Measurements from ENCODE around the gene KASH5.

KASH5 gene, protein sequence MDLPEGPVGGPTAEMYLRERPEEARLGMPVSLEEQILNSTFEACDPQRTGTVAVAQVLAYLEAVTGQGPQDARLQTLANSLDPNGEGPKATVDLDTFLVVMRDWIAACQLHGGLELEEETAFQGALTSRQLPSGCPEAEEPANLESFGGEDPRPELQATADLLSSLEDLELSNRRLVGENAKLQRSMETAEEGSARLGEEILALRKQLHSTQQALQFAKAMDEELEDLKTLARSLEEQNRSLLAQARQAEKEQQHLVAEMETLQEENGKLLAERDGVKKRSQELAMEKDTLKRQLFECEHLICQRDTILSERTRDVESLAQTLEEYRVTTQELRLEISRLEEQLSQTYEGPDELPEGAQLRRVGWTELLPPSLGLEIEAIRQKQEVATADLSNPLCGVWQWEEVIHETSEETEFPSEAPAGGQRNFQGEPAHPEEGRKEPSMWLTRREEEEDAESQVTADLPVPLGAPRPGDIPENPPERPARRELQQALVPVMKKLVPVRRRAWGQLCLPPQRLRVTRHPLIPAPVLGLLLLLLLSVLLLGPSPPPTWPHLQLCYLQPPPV

DNA sequence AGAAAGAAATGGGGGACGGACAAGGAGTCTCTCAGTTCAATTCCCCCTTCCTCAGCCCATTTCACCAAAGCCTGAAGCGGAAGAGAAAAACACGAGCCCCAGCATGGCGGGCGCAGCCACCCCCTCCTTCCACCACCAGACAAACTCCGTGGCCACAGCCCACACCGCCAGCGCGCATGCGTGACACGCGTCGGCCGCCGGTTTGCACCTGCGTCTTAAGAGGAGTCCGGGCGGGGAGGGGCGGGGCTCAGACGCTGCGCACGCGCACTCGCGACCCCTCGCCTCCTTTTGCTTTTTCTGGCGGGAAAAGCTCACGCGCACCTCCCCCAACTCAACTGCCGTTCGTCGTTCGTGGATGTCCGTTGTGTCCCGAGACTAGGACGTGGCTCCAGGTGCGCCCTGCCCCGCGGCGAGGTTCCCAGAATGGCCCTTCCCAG lies at the start of gene KASH5:
Gene KASH5 (plus strand): TSS at position 314 of the 437 bp plus-strand sequence. CDS start 2,635 bp downstream, outside the sequence.
- H2AFZ ChIP-seq (ENCODE audit: low read length) = peak within 1 kb of the TSS; percentile 70
- no peaks in the 10 kb centered on the region for H3K4me1 ChIP-seq (ENCODE audit: low read length)

DNA sequence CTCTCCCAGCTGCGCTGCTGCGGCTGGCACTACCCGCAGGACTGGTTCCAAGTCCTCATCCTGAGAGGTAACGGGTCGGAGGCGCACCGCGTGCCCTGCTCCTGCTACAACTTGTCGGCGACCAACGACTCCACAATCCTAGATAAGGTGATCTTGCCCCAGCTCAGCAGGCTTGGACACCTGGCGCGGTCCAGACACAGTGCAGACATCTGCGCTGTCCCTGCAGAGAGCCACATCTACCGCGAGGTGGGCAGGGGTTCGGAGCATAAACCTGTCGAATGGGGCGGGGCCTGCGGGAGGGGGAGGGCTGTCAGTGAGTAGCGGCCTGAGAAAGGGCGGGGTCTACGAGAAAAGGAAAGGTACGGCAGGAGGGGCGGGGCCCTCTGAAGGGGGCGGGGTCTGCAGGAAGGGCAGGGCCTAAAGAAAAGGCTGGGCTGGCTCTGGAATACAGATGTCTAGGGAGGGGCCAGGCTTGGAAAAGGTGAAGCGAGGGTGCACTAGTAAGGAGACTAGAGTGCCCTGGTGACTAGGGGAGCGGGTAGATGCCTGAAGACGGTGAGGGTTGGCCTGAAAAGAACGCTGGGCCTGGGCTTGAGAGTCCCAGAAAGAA lies 49.3 kb upstream of the KASH5 start:
- Histone ChIP-seq H3K9me2 (replicated peaks; ENCODE audit: insufficient read depth, low read length) (no peaks in the 10 kb centered on the region), H2AFZ (ENCODE audit: low read length) (no peak overlapping the region), H3K4me1 (ENCODE audit: low read length) (peaks cover 10% of the 10 kb centered on the region), H3K4me3 (ENCODE audit: low read length) (no peak overlapping the region), H3K79me2 (ENCODE audit: low read length) (no peaks in the 10 kb centered on the region), H3K9me3 (replicated peaks; ENCODE audit: insufficient read depth, low read length) (no peaks in the 10 kb centered on the region), H3K36me3 (replicated peaks; ENCODE audit: insufficient read depth, low read length) (no peaks in the 10 kb centered on the region), H3K27me3 (replicated peaks; ENCODE audit: insufficient read depth, low read length) (no peaks in the 10 kb centered on the region; the same call in 1 of the 2 replicates), H3K4me2 (ENCODE audit: low read depth, low read length) (no peak overlapping the region), H3F3A (ENCODE audit: insufficient read depth, low read length) (no peaks in the 10 kb centered on the region), H3K9ac (ENCODE audit: low read length) (no peak overlapping the region), H4K20me1 (ENCODE audit: insufficient read depth, low read length) (no peaks in the 10 kb centered on the region), H3K27ac (ENCODE audit: low read length) (no peak overlapping the region)
- TF ChIP-seq EZH2phosphoT487 (IDR thresholded peaks at IDR 0.05; ENCODE audit: low read length) (no peak), EZH2 (optimal IDR thresholded peaks at IDR 0.05; ENCODE audit: low read depth, low read length) (no peak)
- TF ChIP-seq, protein P1, sequence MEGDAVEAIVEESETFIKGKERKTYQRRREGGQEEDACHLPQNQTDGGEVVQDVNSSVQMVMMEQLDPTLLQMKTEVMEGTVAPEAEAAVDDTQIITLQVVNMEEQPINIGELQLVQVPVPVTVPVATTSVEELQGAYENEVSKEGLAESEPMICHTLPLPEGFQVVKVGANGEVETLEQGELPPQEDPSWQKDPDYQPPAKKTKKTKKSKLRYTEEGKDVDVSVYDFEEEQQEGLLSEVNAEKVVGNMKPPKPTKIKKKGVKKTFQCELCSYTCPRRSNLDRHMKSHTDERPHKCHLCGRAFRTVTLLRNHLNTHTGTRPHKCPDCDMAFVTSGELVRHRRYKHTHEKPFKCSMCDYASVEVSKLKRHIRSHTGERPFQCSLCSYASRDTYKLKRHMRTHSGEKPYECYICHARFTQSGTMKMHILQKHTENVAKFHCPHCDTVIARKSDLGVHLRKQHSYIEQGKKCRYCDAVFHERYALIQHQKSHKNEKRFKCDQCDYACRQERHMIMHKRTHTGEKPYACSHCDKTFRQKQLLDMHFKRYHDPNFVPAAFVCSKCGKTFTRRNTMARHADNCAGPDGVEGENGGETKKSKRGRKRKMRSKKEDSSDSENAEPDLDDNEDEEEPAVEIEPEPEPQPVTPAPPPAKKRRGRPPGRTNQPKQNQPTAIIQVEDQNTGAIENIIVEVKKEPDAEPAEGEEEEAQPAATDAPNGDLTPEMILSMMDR (IDR thresholded peaks at IDR 0.05; ENCODE audit: low read length) = no peak
- DNase-seq = no peak

More for the DNA sequence above, at the start of gene KASH5:
- Histone ChIP-seq H3K36me3 (replicated peaks; ENCODE audit: insufficient read depth, low read length) (no peaks in the 10 kb centered on the region), H3K4me2 (ENCODE audit: low read depth, low read length) (peak within 1 kb of the TSS; percentile 56; the same call in 1 of the 2 replicates), H3K27me3 (replicated peaks; ENCODE audit: insufficient read depth, low read length) (peaks cover 44% of the 10 kb centered on the region), H3K79me2 (ENCODE audit: low read length) (no peaks in the 10 kb centered on the region), H3K4me3 (ENCODE audit: low read length) (peak within 1 kb of the TSS; percentile 33; the same call in 1 of the 2 replicates), H4K20me1 (ENCODE audit: insufficient read depth, low read length) (no peaks in the 10 kb centered on the region), H3K9me3 (replicated peaks; ENCODE audit: insufficient read depth, low read length) (no peaks in the 10 kb centered on the region), H3K27ac (ENCODE audit: low read length) (no peak within 1 kb of the TSS), H3K9ac (ENCODE audit: low read length) (peak within 1 kb of the TSS; percentile 42; the same call in 1 of the 2 replicates), H3K9me2 (replicated peaks; ENCODE audit: insufficient read depth, low read length) (no peaks in the 10 kb centered on the region), H3F3A (ENCODE audit: insufficient read depth, low read length) (peaks cover 7% of the 10 kb centered on the region)
- no peak for TF ChIP-seq EZH2phosphoT487 (IDR thresholded peaks at IDR 0.05; ENCODE audit: low read length)
- TF ChIP-seq EZH2 (optimal IDR thresholded peaks at IDR 0.05; ENCODE audit: low read depth, low read length) = no peak
- TF ChIP-seq, protein P1 (IDR thresholded peaks at IDR 0.05; ENCODE audit: low read length) = no peak
- peak; percentile 89 for DNase-seq

DNA sequence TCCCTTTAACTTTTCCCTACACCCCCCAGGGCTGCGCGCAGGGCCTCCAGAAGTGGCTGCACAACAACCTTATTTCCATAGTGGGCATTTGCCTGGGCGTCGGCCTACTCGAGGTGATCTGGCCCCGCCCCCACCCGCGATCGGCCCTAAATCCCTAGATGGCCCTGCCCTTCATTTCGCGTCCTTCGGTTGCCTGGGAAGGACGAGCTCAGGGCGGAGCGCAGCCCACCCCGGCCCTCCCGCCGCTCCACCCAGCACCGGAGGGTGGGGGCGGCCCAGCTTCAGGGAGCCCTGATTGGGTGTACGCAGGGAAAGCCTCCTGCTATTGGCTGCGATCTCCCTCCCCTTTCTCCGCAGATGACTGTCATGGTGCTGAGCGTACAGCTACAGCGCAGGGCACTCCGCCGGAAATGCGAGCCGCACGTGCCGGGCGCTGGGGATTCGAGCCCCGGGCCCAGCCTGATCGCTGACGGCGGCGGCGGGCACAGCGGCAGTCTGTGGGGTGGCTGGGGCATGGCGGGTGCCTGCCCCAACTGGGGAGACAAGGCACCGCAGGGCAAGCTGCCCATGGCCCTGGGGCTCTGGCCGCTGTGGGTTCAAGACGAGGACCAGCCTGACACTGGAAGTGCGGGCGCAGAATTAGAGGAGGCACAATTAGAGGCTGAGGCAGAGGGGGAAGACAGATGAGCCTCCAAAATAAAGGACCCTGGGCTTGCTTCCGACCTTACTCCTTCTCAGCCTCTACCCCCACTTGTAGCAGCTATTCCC lies 48.6 kb upstream of the KASH5 start:
- Histone ChIP-seq H3F3A (ENCODE audit: insufficient read depth, low read length) (no peaks in the 10 kb centered on the region), H3K27me3 (replicated peaks; ENCODE audit: insufficient read depth, low read length) (no peaks in the 10 kb centered on the region; the same call in 1 of the 2 replicates), H4K20me1 (ENCODE audit: insufficient read depth, low read length) (no peaks in the 10 kb centered on the region), H3K9me2 (replicated peaks; ENCODE audit: insufficient read depth, low read length) (no peaks in the 10 kb centered on the region), H3K4me2 (ENCODE audit: low read depth, low read length) (no peak overlapping the region), H3K4me1 (ENCODE audit: low read length) (peaks cover 5% of the 10 kb centered on the region), H3K27ac (ENCODE audit: low read length) (no peak overlapping the region), H2AFZ (ENCODE audit: low read length) (no peak overlapping the region), H3K4me3 (ENCODE audit: low read length) (no peak overlapping the region), H3K79me2 (ENCODE audit: low read length) (no peaks in the 10 kb centered on the region), H3K36me3 (replicated peaks; ENCODE audit: insufficient read depth, low read length) (no peaks in the 10 kb centered on the region), H3K9me3 (replicated peaks; ENCODE audit: insufficient read depth, low read length) (no peaks in the 10 kb centered on the region), H3K9ac (ENCODE audit: low read length) (no peak overlapping the region)
- TF ChIP-seq EZH2 (optimal IDR thresholded peaks at IDR 0.05; ENCODE audit: low read depth, low read length) (no peak), EZH2phosphoT487 (IDR thresholded peaks at IDR 0.05; ENCODE audit: low read length) (no peak)
- TF ChIP-seq, protein P1 (IDR thresholded peaks at IDR 0.05; ENCODE audit: low read length) = no peak
- DNase-seq = no peak

Measured in MM.1S (cell line).